AG10803 (cell line): Measurements from ENCODE around the gene PLXND1.

Experiments
- DNase-seq: peaks from one replicate; pipeline ENCODE4 v3.0.0; 2010; ENCODE audit warnings: low read depth
- H3K4me3 ChIP-seq: 2 replicates; pipeline ENCODE4 v1.5.1; 2011; ENCODE audit warnings: mild to moderate bottlenecking, low read length, control low read depth
- CTCF ChIP-seq: conservative IDR thresholded peaks from 2 replicates; pipeline ENCODE4 v1.5.1; 2011; ENCODE audit warnings: mild to moderate bottlenecking, low read length, control low read depth, inconsistent platforms

The PLXND1 gene

DNA sequence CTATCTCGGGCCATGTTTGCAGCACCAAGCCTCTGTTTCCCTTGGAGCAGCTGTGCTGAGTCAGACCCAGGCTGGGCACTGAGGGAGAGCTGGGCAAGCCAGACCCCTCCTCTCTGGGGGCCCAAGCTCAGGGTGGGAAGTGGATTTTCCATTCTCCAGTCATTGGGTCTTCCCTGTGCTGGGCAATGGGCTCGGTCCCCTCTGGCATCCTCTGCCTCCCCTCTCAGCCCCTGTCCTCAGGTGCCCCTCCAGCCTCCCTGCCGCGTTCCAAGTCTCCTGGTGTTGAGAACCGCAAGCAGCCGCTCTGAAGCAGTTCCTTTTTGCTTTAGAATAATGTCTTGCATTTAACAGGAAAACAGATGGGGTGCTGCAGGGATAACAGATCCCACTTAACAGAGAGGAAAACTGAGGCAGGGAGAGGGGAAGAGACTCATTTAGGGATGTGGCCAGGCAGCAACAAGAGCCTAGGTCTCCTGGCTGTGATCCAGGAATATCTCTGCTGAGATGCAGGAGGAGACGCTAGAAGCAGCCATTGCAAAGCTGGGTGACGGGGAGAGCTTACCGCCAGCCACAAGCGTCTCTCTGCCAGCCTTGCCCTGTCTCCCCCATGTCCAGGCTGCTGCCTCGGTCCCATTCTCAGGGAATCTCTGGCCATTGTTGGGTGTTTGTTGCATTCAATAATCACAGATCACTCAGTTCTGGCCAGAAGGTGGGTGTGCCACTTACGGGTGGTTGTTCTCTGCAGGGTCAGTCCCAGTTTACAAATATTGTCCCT is 76.9 kb downstream of the PLXND1 start:
- no peak overlapping the region for H3K4me3 ChIP-seq
- no peak for TF ChIP-seq CTCF
- no peak for DNase-seq

DNA sequence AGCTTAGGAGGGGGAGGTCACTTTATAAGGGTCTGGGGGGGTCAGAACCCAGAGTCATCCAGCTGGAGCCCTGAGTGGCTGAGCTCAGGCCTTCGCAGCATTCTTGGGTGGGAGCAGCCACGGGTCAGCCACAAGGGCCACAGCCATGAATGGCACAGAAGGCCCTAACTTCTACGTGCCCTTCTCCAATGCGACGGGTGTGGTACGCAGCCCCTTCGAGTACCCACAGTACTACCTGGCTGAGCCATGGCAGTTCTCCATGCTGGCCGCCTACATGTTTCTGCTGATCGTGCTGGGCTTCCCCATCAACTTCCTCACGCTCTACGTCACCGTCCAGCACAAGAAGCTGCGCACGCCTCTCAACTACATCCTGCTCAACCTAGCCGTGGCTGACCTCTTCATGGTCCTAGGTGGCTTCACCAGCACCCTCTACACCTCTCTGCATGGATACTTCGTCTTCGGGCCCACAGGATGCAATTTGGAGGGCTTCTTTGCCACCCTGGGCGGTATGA is 77.8 kb downstream of the PLXND1 start, which contains the start of gene RHO:
Gene RHO, plus strand, starts transcription at position 51 of the 512 bp plus-strand sequence. Its CDS starts 95 bp downstream, at position 146.
- no peak for DNase-seq
- no peak within 1 kb of the TSS for H3K4me3 ChIP-seq
- no peak for TF ChIP-seq CTCF

DNA sequence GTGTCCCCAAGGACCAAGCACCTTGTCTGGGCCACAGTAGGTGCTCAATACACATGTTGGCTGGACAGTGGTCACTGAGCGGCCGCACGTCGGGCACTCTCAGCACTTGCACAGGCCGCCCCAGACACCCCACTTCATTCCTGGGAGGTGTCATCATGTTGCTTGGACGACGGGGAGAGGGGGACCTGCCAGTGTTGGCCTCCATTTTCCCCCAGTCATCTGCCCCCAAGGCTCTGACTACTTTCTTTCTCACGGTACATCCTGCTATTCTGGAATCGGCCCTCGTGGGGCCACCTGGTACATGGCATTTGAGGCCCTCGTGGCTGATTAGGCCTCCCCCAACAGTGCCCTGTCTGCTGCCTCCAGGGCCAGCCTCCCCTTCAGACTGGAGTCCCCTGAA is 79.2 kb downstream of the PLXND1 start:
- no peak for TF ChIP-seq CTCF
- H3K4me3 ChIP-seq = no peak overlapping the region
- no peak for DNase-seq

- DNase-seq = no peak
- no peak overlapping the region for H3K4me3 ChIP-seq
- no peak for TF ChIP-seq CTCF
Observed at GRCh38 chr3:129526121-129526900, 80.2 kb downstream of the PLXND1 start.

GRCh38 chr3:129525341-129525968 is 81.0 kb downstream of the PLXND1 start:
- no peak for TF ChIP-seq CTCF
- peak; percentile 47 for DNase-seq
- H3K4me3 ChIP-seq = no peak overlapping the region

GRCh38 chr3:129524081-129524480 is 82.4 kb downstream of the PLXND1 start:
- no peak for DNase-seq
- no peak for TF ChIP-seq CTCF
- no peak overlapping the region for H3K4me3 ChIP-seq
